HG03139 (cell line): ENCODE results near the gene NKX2-3.

Source experiments
- ATAC-seq: cut with Tn5 transposase; IDR thresholded peaks from one replicate; pipeline ENCODE4 v1.9.1; 2021; ENCODE audit not compliant: unreplicated experiment

The NKX2-3 gene

DNA sequence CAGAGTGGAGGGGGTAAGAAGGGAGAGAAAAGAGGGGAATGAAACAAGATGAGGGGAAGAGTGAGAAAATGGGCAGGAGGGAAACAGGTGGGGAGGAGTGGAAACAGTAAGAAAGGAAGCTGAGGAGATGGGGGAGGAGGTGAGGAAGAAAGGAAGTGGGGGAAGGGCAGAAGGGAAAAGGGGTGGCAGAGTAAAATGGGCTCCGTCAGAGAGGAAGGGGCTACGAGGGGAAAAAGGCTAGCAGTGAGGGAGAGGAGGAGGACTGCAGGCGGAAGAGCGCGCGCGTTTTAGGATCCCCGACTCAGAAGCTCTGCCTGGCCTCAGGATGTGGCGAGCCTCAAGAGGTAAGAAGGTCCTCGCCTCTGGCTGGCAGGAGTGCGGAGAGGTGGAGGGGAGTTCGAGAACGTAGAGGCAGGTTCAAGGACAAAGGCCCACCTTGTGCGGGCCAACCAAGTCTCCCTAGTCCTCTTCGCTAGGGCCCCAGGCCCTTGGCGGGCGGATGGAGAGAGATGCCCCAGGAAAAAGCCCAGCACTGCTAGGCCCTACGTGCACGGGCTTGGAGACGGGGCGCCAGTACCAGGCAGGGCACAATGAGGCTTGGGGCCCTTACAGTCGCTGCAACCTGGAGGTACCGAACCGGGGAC lies 5.8 kb upstream of the NKX2-3 start:
- no peak for ATAC-seq

DNA sequence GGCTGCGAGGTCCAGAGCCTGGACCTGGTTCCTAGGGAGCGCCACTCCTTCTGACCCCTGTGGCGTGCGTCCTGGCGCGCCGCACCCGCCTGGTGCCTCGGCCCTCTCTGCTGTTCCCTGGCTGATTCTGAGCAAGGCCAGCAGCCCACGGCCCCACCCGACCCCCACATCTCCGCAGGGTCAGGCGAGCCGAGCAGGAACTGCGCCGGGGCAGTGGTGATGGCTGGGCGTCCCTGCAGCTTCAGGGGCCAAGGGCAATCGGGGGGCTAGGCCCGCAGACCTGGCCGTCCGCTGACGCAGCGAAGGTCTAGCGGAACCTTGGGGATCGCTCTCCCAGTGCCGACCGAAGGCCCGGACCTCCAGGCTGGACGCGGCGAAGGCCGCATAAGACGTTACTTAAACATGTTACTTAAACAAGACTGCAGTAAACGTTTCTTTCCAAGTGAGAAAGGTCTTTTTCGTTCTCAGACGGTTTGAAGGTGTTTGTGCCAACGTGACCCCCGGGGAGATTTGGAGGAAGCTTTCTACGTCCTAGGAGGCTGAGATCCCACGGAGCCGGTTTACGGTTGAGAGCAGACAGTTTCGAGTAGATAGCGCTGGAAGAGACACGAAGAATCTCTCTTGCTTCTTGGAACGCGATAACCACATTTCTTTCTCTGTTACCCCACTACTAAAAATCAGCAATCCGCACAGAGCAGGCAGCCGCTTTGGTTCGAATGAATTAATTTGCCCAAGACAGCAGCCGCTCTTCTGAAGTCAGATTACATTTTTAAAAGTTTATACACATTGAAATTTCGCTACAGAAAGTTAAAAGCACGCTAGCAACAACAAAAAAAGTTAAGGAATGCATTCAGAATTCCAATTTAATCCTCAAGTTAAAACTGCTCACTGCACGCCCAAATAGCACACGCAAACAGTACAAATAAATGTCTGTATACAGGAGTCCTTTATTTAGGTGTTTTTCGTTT lies 4.9 kb upstream of the NKX2-3 start:
- ATAC-seq: no peak

DNA sequence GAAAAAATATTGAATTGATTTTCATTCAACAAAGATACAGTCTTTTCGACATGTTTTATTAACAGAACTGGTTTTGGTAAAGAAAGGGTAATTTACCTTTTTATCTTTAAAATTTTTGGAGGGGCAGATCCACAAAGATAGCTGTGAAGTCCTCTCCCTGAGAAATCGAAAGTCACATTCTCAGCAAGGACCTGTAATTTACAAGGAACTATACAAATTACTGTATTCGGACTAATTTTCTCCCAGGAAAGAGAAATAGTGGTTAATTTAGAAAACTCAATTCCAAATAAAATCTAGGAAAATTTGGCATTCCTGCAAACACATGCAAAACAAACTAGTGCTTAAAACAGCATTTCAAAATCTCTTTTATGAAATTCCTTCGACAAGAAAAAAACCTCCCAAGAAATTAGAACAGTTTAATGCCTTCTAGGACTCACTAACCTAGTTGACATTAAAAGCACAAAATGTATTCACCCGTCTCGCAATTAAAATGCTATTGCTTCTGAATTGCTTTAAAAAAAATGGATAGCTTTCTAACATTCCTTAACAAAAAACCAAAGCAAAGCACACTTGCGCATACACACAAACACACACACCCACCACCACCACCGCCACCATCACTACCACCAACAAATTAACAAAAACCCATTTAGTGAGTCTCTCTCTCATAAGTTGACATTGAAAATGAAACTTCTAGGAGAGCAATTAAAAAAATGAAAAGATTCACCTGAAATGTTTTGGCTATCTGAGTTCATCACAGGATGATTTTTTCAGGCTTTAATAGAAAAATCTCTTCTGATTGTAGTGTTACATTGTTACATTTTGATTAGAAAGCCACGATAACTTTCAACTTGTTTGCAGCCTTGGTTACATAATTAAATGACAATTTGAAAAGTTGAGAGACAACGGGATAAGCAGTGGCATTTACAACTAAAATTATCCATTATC lies 4.0 kb upstream of the NKX2-3 start:
- ATAC-seq: no peak

DNA sequence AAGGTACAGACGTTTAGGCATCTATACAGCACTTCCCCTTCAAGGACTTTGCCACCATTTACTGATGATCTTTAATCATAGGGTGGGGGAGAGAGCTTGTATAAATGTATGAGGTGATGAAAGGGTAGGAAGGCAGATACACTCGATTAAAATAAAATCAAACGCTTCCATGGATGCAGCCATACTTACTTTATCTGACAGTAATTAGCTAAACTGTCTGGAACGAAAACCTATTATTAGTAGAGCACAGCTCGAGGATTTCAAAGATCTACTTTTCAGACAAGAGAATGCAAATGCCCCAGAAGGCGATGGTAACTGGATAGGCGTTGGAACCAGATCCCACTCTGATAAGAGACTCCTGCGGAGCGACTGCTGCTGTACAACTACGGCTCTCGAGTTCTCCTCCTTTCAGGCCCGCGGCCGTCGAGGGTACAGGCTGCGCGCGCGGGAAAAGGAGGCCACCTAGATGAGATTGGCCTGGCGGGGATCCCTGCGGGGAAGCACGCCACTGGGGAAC lies 3.1 kb upstream of the NKX2-3 start:
- no peak for ATAC-seq

DNA sequence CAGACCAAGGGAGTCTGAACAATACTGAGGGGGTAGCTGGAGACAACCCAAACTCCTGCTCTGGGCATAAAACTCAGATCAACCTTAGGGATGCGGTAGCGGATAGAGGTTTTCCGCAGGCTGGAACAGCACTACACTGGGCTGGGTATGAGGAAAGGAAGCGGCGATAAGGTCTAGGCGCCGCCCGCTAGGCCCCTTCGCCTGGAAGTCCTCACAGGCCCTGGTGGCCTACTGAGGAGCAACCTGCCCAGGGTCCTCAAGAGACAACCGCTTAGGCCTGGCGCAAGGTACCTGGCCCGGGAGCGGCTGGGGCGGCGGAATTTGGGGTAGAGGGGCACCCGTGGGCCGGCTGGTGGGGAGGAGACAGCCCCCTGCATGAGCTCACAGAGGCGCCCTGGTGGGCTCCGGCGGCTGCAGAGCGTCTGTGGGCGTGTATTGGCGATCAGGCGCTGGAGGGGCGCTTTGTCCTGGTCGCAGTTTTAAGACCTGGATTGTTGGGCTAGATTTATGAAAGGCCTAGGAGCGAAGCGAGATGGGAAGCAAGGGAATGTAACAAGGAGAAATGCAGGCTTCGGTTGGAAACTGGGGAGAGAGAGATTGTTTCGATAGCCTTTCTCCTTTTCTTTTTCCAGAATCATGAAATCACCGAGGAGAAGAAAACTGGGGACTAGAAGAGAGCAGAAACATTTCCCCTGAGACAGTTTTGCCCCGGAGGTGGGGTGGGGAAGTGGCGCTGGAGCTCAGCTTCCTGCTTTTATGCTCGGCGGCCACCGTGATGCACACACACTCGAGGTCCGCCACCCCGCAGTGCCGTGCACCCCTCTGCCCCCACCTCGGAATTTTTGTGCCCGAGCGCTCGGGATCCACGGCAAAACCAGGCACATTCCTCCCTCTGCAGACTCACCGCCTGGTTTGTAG lies 2.4 kb upstream of the NKX2-3 start:
- no peak for ATAC-seq

DNA sequence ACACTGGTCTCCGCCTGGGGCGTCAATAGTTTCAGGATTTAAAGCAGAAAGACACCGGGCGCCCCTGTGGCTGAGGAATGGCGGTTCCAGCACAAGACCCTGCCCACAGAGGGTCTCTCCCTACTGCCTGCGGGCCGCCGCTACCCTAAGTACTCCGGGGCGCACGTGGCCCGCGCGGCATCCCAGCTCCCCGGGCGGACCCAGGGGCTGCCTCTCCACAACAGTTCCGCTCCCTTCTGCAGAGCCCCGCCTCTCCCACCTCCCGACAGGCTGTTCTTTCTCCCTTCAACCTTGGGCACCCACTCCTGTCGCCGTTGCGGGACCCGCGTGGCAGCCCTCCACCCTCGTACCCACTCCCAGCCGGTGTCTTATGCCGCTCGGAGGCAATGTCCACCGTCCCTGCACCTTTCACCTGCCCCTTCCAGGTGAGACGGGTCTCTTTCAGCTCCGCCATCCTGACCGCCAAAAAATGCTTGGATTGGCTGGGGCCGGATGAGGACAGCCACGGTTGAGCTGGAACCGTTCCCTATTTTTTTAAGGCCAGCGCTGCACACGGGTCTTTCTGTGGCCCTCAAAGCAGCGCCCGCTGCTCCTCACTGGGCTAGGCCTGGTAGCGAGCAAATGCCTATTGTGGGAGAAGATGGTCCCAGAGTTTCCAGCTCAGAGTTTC lies 1.6 kb upstream of the NKX2-3 start:
- no peak for ATAC-seq

DNA sequence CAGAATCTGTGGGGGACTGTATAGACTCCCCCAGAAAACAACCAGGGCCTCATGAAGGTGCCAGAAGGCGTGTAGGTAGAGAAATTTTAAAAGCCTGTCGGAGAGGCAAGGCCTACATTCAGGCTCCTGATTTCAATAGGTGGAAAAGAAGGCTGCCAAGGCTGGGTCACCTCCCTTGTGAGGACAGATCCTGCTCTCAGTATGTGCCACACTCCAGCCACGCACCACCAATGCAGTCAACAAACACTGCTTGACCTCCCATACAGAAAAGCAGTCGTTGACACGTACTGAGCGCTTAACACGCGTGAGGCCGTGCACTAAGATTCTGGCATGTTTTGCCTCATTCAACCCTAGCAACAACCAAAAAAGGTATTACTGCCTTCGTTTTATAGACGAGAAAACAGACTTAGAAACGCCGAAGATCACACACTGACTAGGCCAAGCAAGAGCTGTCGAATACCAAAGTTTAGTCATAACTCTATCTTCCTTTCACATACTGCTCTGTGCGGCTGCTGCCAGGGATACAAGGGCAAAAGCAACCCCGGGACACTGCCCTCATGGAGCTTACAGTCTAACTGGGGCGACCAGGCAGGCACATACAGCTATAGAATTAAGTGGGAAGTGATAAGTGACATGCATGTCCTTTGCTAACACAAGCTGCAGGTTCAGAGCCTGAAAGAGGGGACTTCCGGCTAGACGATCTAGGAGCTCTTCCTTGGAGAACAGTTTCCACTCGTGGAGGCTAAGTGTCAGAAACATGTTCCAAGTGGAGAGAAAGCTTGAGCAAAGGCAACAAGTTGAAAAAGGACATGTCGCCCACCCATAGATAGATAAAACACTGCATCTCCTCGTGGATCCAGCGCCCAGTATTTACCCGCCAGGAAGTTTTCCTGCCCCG lies 797 bp upstream of the NKX2-3 start:
- ATAC-seq: no peak

DNA sequence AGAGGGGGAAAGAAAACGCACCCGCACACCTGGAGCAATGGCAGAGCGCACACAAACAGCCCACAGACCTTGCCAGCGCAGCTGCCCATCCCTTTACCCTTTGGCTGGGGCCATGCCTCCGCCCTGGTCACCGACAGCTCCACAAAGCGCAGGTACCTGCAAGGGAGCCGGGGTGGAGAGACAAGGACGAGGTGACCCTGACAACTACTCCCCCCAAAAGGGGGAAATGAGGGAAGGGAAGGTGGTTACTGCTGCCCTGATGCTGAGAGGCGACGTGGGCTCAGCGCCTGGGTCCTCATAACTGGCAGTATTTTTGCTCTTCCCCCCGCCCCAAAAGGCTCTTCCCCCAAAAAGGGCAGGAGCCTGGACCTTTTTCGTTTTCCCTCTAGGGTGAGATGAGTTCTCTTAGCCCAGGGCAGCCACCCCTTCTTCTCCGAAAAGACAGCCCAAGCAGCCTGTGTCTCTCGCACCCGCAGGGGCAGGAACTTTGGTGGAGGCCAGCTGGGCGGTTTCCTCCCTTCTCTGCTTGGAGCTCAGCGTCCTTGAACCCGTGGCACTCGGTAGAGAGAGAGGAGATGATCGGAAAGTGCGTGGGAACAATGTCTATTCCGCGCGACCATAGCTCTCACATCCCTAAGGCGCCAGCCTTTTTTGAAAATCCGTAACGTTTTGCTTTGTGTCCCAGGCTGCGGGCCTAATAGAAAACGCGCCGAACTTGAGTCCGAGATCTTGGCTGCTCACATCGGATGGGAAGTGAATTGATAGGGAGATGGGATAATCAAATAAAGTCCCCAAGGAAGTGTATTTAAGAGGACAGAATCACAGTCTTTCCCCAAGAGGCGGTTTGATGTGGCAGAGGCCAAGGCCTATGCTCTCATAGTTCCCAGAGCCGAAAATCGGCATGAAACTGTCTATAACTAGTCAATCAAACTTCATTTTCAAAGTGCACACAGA lies 1.0 kb downstream of the NKX2-3 start:
- ATAC-seq: no peak

DNA sequence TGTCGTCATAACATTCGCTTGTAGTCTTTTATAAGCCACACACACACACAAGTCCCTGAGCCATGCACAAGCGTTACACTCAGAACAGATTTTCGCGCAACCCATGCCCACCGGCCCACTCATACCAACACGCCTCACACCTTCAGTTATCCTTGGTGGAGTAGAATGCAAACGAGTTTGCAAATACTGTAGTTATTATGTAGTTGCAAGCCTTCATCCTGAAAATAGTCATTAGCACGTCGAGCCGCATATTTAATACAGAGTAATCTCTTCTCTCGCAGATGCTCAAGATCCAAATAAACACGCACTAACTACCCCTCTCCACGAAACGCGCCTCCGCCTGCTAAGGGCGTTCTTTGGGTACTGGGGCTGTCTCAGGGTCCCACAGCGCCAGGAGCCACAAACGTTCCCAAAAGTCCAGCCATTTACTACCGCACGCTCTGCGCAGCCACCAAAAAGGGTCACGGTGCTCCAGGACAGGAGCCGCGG lies 1.8 kb downstream of the NKX2-3 start:
- no peak for ATAC-seq

DNA sequence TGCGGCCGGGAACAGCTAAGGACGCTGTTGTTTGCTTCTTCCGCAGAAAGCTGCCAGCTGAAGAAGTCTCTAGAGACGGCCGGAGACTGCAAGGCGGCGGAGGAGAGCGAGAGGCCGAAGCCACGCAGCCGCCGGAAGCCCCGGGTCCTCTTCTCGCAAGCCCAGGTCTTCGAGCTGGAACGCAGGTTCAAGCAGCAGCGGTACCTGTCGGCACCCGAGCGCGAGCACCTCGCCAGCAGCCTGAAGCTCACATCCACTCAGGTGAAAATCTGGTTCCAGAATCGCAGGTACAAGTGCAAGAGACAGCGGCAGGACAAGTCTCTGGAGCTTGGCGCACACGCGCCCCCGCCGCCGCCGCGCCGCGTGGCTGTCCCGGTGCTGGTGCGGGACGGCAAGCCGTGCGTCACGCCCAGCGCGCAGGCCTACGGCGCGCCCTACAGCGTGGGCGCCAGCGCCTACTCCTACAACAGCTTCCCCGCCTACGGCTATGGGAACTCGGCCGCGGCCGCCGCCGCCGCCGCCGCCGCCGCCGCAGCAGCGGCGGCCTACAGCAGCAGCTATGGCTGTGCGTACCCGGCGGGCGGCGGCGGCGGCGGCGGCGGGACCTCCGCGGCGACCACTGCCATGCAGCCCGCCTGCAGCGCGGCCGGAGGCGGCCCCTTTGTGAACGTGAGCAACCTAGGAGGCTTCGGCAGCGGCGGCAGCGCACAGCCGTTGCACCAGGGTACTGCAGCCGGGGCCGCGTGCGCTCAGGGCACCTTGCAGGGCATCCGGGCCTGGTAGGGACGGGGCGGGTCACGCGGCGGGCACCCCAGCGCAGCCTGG lies 2.4 kb downstream of the NKX2-3 start:
- no peak for ATAC-seq

DNA sequence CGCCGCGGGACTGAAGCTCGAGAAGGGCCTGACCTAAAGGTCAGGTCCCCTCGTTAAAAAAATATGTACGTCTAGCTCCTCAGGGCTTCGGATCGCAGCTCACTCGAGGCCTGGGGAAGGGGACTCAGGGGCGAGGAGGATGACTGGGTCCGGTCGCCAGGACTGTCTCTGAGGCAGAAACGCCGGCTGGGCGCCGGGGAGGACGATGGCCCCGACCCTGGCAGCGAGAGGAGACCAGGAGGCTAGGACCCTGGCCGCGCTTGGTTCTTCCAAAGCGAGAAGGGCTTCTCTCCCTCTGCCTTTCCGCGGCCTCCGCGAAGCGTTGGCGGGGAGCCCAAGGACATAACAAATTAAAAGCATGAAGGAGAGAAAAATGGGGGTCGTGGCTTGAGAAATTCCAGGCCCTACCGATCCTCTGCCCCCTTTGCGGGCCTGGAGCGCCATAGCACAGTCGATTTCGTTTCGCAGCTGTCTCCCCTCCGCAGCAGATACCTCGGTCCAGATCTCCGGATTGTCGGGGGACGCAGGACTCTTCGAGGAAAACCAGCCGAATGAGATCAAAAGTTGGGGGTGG lies 3.1 kb downstream of the NKX2-3 start:
- no peak for ATAC-seq

DNA sequence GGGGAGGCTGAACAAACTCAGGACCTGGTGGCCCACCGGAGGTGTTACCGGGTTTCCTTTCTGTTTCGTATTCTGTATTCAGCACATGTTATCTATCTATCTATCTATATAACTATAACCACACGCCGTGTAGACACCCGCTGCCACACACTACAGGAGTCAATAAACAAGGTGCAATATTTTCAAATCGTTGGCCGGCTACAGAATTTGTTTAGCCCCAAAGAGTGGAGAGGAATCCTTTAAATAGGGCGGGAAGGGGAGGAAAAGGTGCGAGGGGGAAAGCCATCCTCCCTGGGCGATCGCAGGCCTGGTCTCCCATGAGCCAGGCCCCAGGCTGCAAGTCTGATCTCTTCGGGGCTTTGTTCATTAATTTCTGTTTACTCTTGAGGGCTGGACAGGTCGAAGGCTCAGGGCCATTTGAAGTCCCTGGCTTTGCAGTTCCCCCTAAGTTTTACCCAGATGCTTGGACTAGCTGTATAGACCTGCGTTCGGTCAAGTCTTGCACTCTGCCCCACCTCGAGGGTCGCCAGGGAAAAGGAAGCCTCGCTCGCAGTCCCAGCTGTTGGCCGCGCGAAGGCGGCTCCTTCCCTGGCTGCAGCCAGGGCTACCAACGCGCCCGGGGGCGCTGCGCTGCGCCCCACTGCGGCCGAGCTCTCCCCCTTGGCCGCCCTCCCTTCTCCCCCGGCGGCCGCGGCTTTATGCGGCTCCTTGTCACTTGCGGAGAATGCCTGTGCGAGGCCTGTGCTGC lies 3.8 kb downstream of the NKX2-3 start:
- ATAC-seq: no peak

DNA sequence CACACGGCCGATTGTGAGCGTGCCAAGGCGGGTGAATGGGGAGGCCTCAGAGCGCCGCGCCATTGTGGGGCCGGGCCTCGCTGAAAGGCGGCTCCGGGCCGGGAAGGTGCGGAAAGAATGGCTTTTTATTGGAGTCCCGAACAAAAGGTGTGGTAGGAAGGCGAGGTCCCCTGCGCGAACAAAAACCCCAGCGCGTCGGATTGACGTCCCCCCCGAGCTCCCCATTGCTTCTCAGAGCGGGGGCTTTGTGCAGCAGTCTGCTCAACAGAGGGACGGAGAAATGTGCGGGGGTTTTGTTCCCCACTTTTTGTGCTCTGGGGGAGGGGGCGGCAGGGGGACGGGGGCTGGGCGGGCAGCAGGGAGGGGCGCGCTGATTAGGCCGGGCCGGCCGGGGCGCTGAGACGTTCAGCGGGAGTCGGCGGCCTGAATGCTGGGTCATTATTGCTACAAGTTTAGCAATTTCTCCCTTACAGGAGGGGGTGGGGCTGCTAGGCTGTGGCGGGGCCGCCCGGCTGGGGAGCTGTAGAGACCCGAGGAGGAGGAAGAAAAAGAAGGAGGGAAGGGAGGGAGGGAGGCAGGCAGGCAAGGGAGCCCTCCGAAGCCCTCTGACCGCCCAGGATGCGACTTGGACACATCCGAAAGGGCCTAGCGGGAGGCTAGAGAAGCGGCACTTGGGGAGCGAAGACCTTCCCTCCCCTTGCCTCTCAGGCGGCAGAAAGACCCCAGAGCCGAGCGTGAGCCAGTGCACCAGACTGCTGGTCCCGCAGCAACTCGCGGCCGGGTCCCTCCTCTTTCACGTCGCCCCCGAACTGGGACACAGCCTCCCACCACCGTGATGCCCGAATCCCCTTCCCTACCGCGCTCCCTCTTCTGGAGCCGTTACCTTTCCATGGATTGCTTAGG lies 4.6 kb downstream of the NKX2-3 start:
- no peak for ATAC-seq
